ENCODE data around the gene TMC2. TPM values are rescaled to one million over a fixed set of nuclear protein-coding genes. Genes with fewer than 3 reads are reported as not detected.

TMC2 gene
- total and polyA plus RNA-seq, 2 of the 8 experiments (the other 6 are each of a cell fraction or from before 2014, with no cell fraction given): not detected

GRCh38 chr20:2631228-2631627 is 94.9 kb downstream of the TMC2 start:
- no peaks in the 10 kb centered on the region; a peak in 3 of 7 replicates for H3K27me3 ChIP-seq (replicated peaks in 1 of 4; ENCODE audit: control insufficient read depth in 3 of 4, extremely low read depth in 1 of 4, insufficient read depth in 3 of 4, low read length in 3 of 4)
- H3K4ac ChIP-seq (replicated peaks; ENCODE audit: insufficient read length, low read depth, low read length): no peak overlapping the region
- H3K14ac ChIP-seq (ENCODE audit: insufficient read length): no peak overlapping the region
- no peaks in the 10 kb centered on the region for H3K36me3 ChIP-seq (ENCODE audit: control insufficient read depth in 2 of 4, insufficient read depth in 4 of 4, low read length in 3 of 4)
- no peak overlapping the region for H4K5ac ChIP-seq (ENCODE audit: insufficient read length, low read depth, low read length)
- H3K4me1 ChIP-seq (replicated peaks in 1 of 4; ENCODE audit: control insufficient read depth in 3 of 4, insufficient read depth in 4 of 4, low read length in 3 of 4): no peaks in the 10 kb centered on the region
- H2BK120ac ChIP-seq (replicated peaks; ENCODE audit: low read depth, low read length): no peak overlapping the region
- H2BK15ac ChIP-seq (ENCODE audit: low read length): no peak overlapping the region
- no peaks in the 10 kb centered on the region for H3K9me3 ChIP-seq (ENCODE audit: insufficient read depth in 2 of 2, low read depth in 1 of 2, low read length in 1 of 2)
- no peak overlapping the region for H3K18ac ChIP-seq (ENCODE audit: extremely low read depth, low read length)
- no peak for DNase-seq (ENCODE audit: low read depth in 1 of 2, low spot score in 2 of 2)
- H3K9ac ChIP-seq (replicated peaks in 1 of 4; ENCODE audit: extremely low read depth in 1 of 4, low read depth in 3 of 4, low read length in 3 of 4): no peak overlapping the region
- POLR2A ChIA-PET (ENCODE audit: partially characterized antibody): interaction anchor here (0.9 to 1.7 kb wide), 2 partner anchors 20 to 22 kb away, joined by 3 to 6 read pairs; partner anchors contain the start of gene NOP56
- peaks cover under 1% of the 10 kb centered on the region; the same call in 1 of the 2 replicates for H3K23me2 ChIP-seq (ENCODE audit: low read depth, low read length)
- CTCF ChIA-PET (ENCODE audit: partially characterized antibody): interaction anchor here (1.1 to 2.3 kb wide), 4 partner anchors 11 to 107 kb away, joined by 3 to 8 read pairs (median 4); no protein-coding TSS in a partner anchor
- no peak overlapping the region for H2AK5ac ChIP-seq (ENCODE audit: low read depth, low read length)
- no peak overlapping the region for H3K27ac ChIP-seq (ENCODE audit: low read depth, low read length)
- no peak overlapping the region for H4K8ac ChIP-seq (ENCODE audit: extremely low read depth, insufficient read depth, low read length)
- 21% methylated on average over 1 of the region's 1 CpG; no CpG with 5 or more reads in 1 of the 2 experiments for WGBS, 2 experiments (ENCODE audit: extremely low coverage in 1 of 2, insufficient coverage in 1 of 2, insufficient read length in 1 of 2, insufficient replicate concordance in 2 of 2, low coverage in 1 of 2, low lambda C conversion rate in 2 of 2, missing lambda C conversion rate in 1 of 2)
- H3K4me3 ChIP-seq (ENCODE audit: extremely low read depth in 1 of 4, insufficient read depth in 2 of 4, low read depth in 3 of 4, low read length in 4 of 4): no peak overlapping the region
- H3K4me2 ChIP-seq (ENCODE audit: insufficient read depth in 1 of 2, low read depth in 2 of 2, low read length in 2 of 2): no peak overlapping the region
- H3K56ac ChIP-seq (replicated peaks; ENCODE audit: insufficient read length, low read depth, low read length): no peak overlapping the region
- no peak overlapping the region for H4K91ac ChIP-seq (replicated peaks; ENCODE audit: insufficient read length, low read length)
- no peaks in the 10 kb centered on the region for H3K79me2 ChIP-seq (ENCODE audit: control insufficient read depth in 1 of 2, insufficient read depth in 2 of 2, low read length in 2 of 2)
- no peak overlapping the region for H2BK20ac ChIP-seq (ENCODE audit: low read length)
- no peak overlapping the region for H2BK5ac ChIP-seq (ENCODE audit: low read depth, low read length)
- H2AFZ ChIP-seq (ENCODE audit: low read length): no peak overlapping the region
- no peak overlapping the region for H3K23ac ChIP-seq (ENCODE audit: insufficient read length)
- no peaks in the 10 kb centered on the region for H4K20me1 ChIP-seq (replicated peaks in 1 of 2; ENCODE audit: control insufficient read depth in 1 of 2, insufficient read depth in 2 of 2, low read length in 2 of 2)
- H3K79me1 ChIP-seq (ENCODE audit: low read depth, low read length): no peaks in the 10 kb centered on the region
- no peak overlapping the region for H2BK12ac ChIP-seq (ENCODE audit: low read depth, low read length)
- FAIRE-seq: no peak
- no peak for TF ChIP-seq ATF2 (IDR thresholded peaks at IDR 0.05; ENCODE audit: low read length)
- TF ChIP-seq TAF7 (optimal IDR thresholded peaks at IDR 0.05; ENCODE audit: borderline replicate concordance, low read depth, low read length): no peak
- TF ChIP-seq ASH2L (IDR thresholded peaks at IDR 0.05; ENCODE audit: low read length): no peak
- TF ChIP-seq CTBP2 (IDR thresholded peaks at IDR 0.05; ENCODE audit: borderline replicate concordance, insufficient read depth, insufficient read length, low read length): no peak
- TF ChIP-seq SP1 (IDR thresholded peaks at IDR 0.05; ENCODE audit: low read depth, low read length): no peak
- TF ChIP-seq EP300 (IDR thresholded peaks at IDR 0.05; ENCODE audit: borderline replicate concordance in 1 of 2, low read depth in 2 of 2, low read length in 2 of 2): no peak
- TF ChIP-seq BRCA1 (IDR thresholded peaks at IDR 0.05; ENCODE audit: low read depth, low read length): no peak
- TF ChIP-seq CBX5 (IDR thresholded peaks at IDR 0.05; ENCODE audit: low read depth, low read length): no peak
- peak in 1 of 2 experiments; percentile 38 for TF ChIP-seq RAD21 (IDR thresholded peaks at IDR 0.05 in 1 of 2, conservative IDR thresholded peaks at IDR 0.05 in 1 of 2; ENCODE audit: low read depth in 2 of 2, low read length in 2 of 2)
- no peak for TF ChIP-seq JUN (IDR thresholded peaks at IDR 0.05; ENCODE audit: low read depth, low read length)

Data from H1 (cell line).